ENCODE data around the gene PEX10. TPM values are rescaled to one million over a fixed set of nuclear protein-coding genes. Genes with fewer than 3 reads are reported as not detected.

Gene PEX10
- total and polyA plus RNA-seq, 2 of the 8 experiments (the other 6 are each of a cell fraction or from before 2014, with no cell fraction given) = 24.3 to 26.9 TPM

DNA sequence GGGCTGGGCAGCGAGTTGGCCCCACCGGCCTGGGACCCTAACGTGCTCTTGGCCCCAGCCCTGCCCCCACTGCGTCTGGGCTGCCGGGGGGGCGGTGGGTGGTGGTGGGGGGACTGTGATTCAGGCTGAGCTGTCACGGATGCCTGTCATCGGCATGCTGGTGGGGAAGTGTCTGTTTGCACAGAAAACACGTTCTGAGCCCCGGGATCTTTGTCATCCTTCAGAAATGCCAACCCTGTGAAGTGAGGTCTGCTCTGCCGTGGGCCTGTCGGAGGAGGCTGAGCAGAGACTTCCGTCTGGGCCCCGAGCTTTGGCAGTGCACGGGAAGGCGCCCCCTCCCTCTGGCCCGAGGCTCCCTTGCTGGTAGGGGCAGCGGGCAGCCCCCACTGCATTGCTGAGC, 39.4 kb upstream of the PEX10 start:
- H2BK20ac ChIP-seq (ENCODE audit: low read length) = no peak overlapping the region
- H2BK15ac ChIP-seq (ENCODE audit: low read length) = no peak overlapping the region
- H4K8ac ChIP-seq (ENCODE audit: extremely low read depth, insufficient read depth, low read length) = peak overlapping the region; percentile 68; the same call in 1 of the 2 replicates
- ChIA-PET POLR2A (ENCODE audit: partially characterized antibody) (no interaction called here), CTCF (ENCODE audit: partially characterized antibody) (interaction anchor here (1.1 to 1.2 kb wide), 2 partner anchors 9 to 110 kb away, joined by 3 read pairs; no protein-coding TSS in a partner anchor)
- H3K4me2 ChIP-seq (ENCODE audit: insufficient read depth in 1 of 2, low read depth in 2 of 2, low read length in 2 of 2) = no peak overlapping the region
- no peak overlapping the region for H2AK5ac ChIP-seq (ENCODE audit: low read depth, low read length)
- DNase-seq (ENCODE audit: low read depth in 1 of 2, low spot score in 2 of 2) = no peak
- H3K18ac ChIP-seq (ENCODE audit: extremely low read depth, low read length) = no peak overlapping the region
- FAIRE-seq = no peak
- H3K4me3 ChIP-seq (ENCODE audit: extremely low read depth in 1 of 4, insufficient read depth in 2 of 4, low read depth in 3 of 4, low read length in 4 of 4) = no peak overlapping the region
- H3K23ac ChIP-seq (ENCODE audit: insufficient read length) = no peak overlapping the region
- H3K79me1 ChIP-seq (ENCODE audit: low read depth, low read length) = no peaks in the 10 kb centered on the region
- H3K14ac ChIP-seq (ENCODE audit: insufficient read length) = no peak overlapping the region
- no peaks in the 10 kb centered on the region; a peak in 1 of 7 replicates for H3K27me3 ChIP-seq (replicated peaks in 1 of 4; ENCODE audit: control insufficient read depth in 3 of 4, extremely low read depth in 1 of 4, insufficient read depth in 3 of 4, low read length in 3 of 4)
- no peak overlapping the region for H2BK12ac ChIP-seq (ENCODE audit: low read depth, low read length)
- peaks cover 0 to 17% (median 9%) of the 10 kb centered on the region in 4 experiments; a peak in 4 of 7 replicates for H3K4me1 ChIP-seq (replicated peaks in 1 of 4; ENCODE audit: control insufficient read depth in 3 of 4, insufficient read depth in 4 of 4, low read length in 3 of 4)
- H2BK120ac ChIP-seq (replicated peaks; ENCODE audit: low read depth, low read length) = no peak overlapping the region
- 81% methylated on average over 10 of the region's 18 CpGs; no CpG with 5 or more reads in 1 of the 2 experiments for WGBS, 2 experiments (ENCODE audit: extremely low coverage in 1 of 2, insufficient coverage in 1 of 2, insufficient read length in 1 of 2, insufficient replicate concordance in 2 of 2, low coverage in 1 of 2, low lambda C conversion rate in 2 of 2, missing lambda C conversion rate in 1 of 2)
- no peak overlapping the region for H3K4ac ChIP-seq (replicated peaks; ENCODE audit: insufficient read length, low read depth, low read length)
- H2AFZ ChIP-seq (ENCODE audit: low read length) = no peak overlapping the region
- H3K23me2 ChIP-seq (ENCODE audit: low read depth, low read length) = no peaks in the 10 kb centered on the region
- H3K9ac ChIP-seq (replicated peaks in 1 of 4; ENCODE audit: extremely low read depth in 1 of 4, low read depth in 3 of 4, low read length in 3 of 4) = no peak overlapping the region
- no peak overlapping the region for H4K5ac ChIP-seq (ENCODE audit: insufficient read length, low read depth, low read length)
- no peak overlapping the region for H3K27ac ChIP-seq (ENCODE audit: low read depth, low read length)
- no peak overlapping the region for H2BK5ac ChIP-seq (ENCODE audit: low read depth, low read length)
- H4K20me1 ChIP-seq (replicated peaks in 1 of 2; ENCODE audit: control insufficient read depth in 1 of 2, insufficient read depth in 2 of 2, low read length in 2 of 2) = peaks cover 0 to 1% of the 10 kb centered on the region in 2 experiments
- H3K79me2 ChIP-seq (ENCODE audit: control insufficient read depth in 1 of 2, insufficient read depth in 2 of 2, low read length in 2 of 2) = no peaks in the 10 kb centered on the region
- H3K9me3 ChIP-seq (ENCODE audit: insufficient read depth in 2 of 2, low read depth in 1 of 2, low read length in 1 of 2) = no peaks in the 10 kb centered on the region
- TF ChIP-seq RBBP5 (IDR thresholded peaks at IDR 0.05; ENCODE audit: borderline replicate concordance, low read depth, low read length) (no peak), TBP (IDR thresholded peaks at IDR 0.05; ENCODE audit: low read depth, low read length) (no peak), SP4 (IDR thresholded peaks at IDR 0.05; ENCODE audit: low read length) (no peak), EZH2 (IDR thresholded peaks at IDR 0.05; ENCODE audit: low read depth, low read length, severe bottlenecking) (no peak), NANOG (IDR thresholded peaks at IDR 0.05; ENCODE audit: insufficient read depth, low read depth, low read length, poor library complexity, severe bottlenecking) (no peak), BCL11A (IDR thresholded peaks at IDR 0.05; ENCODE audit: low read depth in 2 of 2, low read length in 2 of 2) (no peak)
- no peaks in the 10 kb centered on the region for H3K36me3 ChIP-seq (ENCODE audit: control insufficient read depth in 2 of 4, insufficient read depth in 4 of 4, low read length in 3 of 4)
- no peak overlapping the region for H3K56ac ChIP-seq (replicated peaks; ENCODE audit: insufficient read length, low read depth, low read length)
- H4K91ac ChIP-seq (replicated peaks; ENCODE audit: insufficient read length, low read length) = no peak overlapping the region

Measured in H1 (cell line).